NK-92 (cell line): Measurements from ENCODE around the gene MYO3B.
"Not testable (repeated sequence)": the region's sequence is repeated elsewhere in the genome, so short reads cannot be mapped to it uniquely, and the experiment has no call there.

Experiments
- DNase-seq: peaks from one replicate; lab custom pipeline; 2025; ENCODE audit not compliant: unreplicated experiment; lab: John Stamatoyannopoulos, UW

Gene MYO3B

DNA sequence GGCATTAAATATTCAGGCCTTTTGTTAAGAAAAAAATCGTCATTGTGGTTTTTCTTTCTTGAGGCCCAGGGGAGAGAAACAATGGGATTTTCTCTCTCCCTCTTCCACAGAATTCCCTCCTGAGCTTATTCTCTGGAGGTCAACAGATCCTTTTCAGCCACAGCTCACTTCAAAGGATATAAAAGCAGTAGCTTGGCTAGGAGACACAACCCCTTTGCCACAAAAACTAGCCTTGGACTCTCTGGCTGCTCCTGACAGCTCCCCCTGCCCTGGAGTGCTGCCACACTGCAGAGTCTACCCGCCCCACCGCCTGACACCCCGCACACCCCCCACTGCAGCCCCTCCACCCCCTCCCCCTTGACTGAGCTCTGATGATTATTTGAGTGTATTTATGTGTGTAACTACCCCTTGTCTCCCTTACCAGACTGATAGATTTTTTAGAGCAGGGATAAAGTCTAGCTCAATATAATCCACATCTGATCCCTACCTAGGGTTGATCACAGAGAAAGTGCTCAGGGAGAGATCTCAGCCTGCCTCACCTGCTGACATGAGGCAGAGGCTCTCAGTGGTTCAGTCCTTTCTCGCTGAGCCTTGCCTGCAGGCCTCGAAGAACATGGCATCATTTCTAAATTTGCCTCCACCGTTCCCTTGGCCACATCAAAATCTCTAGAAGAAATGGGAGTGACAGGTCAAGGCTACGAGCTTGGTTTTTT, 405.0 kb downstream of the MYO3B start:
- no peak for DNase-seq

DNA sequence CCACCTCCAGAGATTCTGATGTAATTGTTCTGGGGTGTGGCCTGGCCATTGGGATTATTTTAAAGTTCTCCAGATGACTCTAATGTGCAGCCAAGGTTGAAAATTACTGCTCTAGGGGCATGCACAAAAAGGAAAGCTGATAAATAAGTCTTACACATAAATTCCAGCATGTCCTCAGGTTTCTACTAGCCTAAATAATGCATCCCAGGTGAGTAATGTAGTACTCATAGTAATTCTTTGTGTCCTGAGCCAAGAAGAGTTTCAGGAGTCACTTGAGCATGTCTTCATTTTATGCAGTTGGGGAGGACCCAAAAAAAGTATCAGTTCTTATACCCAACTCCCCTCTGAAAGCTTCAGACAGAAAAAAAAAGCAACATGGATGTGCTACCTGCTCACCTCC, 407.1 kb downstream of the MYO3B start:
- DNase-seq, result no peak

DNA sequence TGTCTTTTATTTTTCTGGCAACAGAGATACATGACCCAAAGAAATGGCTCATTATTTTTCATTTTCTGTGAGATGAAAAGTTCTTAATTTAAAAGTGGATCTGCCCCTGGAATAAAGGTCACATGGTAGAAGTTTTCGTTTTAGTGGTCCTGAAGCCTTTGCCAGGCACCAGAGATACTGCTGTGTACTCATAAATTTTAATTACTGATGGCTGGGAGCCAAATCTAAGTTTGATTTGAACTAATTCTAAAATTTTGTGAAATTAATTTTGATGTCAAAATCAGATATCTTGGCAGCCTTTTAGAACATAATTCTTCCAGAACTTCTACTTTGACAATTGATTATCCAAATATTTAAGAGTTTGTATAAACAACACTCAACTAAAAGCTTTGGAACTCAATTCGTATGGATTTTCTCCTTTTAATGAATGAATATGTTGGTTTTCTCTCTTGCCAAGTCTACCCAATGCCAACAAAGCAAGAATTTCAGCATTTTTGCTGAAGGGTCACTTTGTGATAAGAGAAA, 408.7 kb downstream of the MYO3B start:
- no peak for DNase-seq

DNA sequence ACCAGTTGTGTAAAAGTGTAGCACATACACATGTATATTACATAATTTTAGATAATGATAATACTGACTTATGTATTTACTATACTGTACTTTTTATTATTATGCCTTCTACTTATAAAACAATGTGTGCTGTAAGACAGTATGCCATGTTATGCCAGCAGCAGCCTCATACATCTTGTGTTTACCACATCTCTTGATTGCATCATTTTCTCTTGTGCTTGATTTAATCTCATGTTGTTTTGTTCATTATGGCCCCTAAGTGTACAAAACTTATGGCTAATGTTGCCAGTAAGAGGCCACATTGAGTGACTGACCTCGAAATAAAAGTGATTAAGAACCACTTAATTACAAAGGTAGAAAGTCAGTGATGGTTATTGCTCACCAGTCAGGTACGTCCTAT, 409.2 kb downstream of the MYO3B start:
- DNase-seq, result no peak

DNA sequence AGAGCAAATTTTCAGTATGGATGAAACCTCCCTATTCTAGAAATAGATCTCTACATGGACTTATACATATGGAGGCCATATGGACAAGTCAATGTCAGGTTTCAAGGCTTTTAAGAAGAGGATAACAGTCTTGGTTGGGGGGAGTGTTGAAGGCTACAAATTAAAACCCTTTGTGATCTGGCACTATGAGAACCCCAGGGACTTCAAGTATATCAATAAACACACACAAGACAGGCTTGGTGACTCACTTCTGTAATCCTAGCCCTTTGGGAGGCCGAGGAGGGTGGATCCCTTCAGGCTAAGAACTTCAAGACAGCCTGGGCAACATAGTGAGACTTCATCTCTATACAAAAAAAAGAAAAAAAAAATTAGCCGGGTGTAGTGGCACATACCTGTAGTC, 410.0 kb downstream of the MYO3B start:
- no peak for DNase-seq

DNA sequence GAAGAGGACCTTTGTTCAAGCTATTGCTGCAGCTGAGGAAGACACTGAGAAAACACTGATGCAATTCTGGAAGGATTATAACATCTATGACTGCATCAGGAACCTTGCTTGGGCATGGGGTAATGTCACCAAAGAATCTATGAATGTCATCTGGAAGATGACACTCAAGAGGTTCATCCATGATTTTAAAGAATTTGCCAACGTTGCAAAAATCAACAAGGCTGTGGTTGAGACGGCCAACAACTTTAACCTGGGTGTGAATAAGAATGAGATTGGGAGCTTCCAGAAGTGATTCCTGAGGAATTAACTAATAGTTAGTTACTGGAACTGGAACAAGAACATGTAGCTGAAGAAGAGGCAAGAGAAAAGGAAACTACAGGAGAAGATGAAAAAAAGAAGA, 410.8 kb downstream of the MYO3B start:
- no peak for DNase-seq

DNA sequence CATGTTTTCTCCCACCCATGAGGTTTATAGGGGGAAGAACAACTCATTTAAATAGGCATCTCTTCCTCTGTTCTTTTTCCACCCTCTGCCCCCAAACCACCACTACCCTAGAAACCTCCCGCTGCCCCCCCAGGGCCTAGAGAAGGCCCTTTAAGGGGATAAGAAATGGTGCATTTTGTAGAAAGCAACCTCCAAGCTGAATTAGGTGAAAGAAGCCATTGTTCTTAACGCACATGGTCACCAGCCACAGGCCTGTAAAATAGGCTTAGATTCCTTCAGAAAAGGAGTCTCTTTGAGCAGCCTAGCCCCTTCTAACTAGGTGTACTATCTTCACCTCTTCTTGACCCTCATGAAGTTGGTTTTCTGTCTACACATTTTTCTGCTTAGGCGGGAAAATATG, 418.6 kb downstream of the MYO3B start:
- no peak for DNase-seq

DNA sequence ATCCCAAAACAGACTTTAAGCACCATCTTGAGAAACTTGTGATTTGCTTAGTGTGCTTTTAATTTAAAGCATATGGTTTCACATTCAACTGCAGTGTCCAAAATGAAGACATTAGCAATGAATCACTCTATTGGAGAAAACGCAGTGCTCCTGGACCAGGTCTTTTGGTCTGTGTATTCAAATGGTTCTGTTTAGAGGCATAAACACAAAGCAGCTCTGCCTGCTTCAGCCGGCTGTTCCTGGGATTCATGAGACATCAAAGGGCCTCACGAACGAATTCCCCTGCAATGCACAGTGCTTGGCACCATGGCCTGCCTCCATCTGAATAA, 420.1 kb downstream of the MYO3B start:
- no peak for DNase-seq

DNA sequence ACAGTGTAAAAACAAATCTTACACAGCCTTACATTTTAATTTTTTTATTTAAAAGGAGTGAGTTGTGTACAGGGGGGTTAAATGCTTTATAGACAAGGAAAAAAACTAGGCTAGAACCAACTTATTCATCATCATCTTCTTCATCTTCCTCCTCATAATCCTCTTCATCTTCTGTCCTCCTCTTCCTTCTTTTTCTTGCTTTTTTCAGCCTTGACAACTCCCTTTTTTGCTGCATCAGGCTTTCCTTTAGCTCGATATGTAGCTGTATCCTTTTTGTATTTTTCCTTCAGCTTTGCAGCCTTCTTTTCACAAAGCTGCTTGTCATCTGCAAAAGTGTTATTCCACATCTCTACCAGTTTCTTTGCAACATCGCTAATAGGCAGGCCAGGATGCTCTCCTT, 423.5 kb downstream of the MYO3B start:
- DNase-seq, result no peak

DNA sequence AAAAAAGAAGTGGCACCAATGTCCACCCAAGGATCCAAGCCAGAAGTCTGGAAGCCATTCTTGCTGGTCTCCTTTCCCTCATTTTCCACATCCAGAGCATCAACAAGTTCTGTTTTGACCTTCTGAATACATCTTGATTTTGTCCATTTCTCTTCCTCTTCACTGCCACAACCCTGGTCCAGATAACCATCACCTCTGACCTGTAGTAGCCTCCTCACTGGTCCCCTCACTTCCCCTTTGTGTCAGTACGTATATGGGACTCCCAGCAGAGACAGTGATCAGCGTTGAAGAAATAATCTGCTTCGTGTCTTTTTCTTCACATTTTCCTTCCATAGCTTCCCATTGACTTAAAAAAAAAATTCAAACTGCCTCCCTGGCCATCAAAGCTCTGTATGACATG, 427.9 kb downstream of the MYO3B start:
- no peak for DNase-seq

DNA sequence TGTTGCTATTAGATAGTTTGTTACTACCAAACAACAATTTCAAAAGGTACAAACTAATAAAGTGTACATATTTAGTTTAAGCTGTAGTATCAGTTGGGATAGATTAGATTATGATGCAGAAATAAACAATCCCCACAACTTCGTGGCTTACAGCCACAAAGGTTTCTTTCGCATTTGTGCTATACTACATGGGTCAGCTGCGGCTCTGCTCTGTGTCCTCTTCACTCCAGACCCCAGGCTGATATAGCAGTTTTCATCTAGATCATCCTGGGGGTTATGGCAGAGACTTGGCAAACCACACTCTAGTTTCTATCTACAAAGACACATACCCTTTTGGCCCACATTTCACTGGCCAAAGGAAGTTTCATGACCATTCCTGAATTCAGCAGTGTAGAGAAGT, 429.2 kb downstream of the MYO3B start:
- no peak for DNase-seq

DNA sequence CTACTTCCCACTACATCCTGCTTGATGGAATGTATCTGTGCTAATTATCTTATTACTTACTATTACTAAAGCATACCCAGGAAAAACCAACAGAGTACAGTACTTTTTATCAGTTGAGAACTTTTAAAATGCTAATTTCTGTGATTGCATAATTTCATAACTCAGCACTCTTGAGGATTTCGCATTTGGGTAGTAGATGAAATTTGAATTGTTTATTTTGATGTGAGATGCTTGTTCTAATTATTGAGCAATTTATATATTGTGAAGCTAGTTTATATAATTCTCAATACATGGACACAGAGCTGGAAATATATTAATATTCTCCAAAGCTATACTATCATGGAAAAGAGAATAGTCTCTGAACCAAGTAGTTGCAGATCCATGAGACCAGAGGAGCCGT, 432.7 kb downstream of the MYO3B start:
- DNase-seq, result no peak

DNA sequence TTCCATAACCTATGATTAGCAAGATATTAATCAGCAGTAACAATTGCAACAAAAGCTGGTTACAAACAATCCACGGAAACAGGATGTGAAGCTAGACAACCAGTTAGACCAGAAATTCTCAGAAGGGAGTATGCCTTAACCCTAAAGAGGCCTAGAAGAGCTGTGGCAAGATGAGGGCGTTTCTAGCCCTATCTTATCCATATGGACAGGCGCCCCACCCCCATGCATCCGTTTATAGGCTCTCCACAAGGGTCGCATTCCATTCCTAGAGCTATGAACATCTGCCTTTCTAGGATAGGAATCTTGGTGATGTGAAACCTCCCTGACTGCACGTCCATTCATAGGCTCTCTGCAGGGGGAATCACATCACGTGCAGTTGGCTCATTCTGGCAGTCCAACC, 441.0 kb downstream of the MYO3B start:
- DNase-seq, result not testable (repeated sequence)

DNA sequence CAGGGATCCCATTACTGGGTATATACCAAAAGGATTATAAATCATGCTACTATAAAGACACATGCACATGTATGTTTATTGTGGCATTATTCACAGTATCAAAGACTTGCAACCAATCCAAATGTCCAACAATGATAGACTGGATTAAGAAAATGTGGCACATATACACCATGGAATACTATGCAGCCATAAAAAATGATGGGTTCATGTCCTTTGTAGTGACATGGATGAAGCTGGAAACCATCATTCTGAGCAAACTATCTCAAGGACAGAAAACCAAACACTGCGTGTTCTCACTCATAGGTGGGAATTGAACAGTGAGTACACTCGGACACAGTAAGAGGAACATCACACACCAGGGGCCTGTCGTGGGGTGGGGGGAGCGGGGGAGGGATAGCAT, 457.1 kb downstream of the MYO3B start:
- DNase-seq, result not testable (repeated sequence)

DNA sequence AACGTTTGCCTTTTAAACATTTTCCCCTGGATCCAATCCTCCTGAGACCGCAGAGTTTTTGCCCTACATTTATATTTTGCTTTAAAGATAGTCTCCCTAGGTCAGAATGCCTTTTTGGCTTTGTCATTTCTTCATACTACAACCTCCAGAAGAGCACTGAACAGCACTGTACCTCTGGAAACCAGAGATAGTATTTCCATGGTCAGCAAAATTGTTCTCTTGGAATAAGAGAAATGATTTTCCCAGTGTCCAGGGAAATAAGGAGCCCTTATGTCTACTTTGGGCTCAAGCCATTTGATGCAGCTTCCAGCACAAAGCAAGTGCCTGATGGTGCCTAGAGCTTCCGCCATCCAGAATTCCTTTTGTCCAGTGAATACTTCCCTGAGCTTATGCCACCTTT, 461.7 kb downstream of the MYO3B start:
- no peak for DNase-seq

DNA sequence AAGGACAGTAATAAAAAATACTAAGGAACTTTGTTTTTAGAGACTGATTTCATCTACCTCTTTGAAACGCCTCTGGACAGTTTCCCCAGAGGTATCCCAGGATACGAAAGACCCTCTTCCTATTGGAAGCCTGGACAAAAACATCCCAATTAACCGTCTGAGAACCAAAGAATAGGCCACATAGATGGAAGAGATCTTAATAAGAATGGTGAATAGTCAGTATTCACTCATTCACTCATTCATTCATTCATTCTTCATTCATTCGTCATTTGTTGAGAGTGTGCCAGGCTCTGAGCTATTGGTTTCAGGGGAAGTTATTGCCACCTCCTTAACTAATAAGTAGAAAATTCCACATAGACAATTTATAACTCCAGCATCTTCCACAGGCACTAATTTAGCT, 464.0 kb downstream of the MYO3B start:
- DNase-seq, result no peak

DNA sequence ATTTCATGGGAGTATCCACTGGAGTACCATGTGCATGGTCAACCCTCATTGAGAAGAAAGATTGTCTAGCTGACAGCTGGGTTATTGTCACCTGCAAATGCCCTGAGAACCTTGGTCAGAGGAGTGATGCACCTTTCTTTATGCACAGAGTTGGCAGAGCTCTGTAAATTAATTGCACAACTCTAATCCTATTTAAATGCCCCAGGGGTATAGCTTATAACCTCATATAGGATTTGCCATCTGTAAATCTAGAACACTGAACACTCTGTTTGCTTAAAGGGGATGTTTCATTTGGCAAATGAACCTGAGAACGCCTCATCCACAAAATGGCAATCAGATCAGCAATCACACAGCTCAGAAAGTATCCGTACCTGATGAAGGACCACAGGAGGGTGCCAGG, 465.4 kb downstream of the MYO3B start:
- no peak for DNase-seq

DNA sequence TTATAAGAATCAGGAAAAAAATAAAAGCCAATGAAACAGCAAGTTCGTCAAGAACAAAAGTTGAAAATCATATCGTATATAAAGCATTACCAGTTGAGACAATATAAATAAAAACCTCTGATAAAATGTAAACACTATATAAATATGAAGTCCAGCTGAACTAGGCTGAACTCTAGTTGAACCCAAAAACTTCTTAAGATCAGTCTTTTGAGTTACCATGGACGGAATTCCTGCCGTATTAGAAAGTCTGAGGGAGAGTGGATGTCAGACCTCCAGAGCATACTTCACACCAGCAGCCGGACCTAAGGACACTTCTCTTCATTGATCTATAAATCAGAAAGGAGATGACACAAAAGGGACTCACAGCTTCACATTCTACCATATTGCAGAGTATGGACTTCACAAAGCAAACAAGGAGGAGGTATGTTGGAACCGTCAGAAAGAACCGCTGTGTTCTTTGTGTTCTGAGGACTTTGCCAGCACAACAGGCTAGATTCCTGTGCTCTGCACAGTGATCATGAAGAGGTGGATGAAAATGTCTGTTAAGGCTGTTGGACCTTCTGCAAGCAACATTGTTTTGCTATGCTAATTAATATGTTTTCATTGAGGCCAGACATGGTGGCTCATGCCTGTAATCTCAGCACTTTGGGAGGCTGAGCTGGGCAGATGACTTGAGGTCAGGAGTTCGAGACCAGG, 469.9 kb downstream of the MYO3B start:
- DNase-seq, result no peak

DNA sequence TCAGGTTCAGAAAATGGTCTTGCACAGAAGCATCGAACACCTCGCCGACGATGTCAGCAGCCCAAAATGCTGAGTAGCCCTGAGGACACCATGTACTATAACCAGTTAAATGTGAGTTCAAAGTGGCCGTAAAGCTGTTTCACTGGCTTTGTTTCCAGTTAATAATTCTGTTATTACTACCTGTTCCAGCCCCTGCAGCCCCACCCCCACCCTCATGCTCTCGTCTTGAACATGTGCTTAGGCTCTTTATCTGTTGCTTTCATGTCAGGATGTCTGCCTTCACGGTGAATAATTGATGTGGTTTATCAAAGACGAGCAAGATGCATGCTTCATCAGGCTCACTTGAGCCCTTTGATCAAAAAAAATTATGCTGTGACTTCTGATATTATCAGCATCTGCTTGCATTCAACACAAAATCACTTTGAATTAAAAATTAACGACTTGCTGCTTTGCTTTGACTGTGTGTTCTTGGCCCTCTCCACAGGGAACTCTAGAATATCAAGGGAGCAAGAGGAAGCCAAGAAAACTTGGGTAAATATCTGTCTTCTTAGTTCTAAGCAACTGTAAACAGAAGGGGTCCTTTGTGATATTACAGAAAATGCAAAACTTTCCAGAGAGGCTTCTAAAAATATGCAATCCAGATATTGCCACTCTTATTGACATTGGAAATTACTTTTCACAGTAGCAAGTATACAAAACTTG, 473.8 kb downstream of the MYO3B start:
- no peak for DNase-seq

DNA sequence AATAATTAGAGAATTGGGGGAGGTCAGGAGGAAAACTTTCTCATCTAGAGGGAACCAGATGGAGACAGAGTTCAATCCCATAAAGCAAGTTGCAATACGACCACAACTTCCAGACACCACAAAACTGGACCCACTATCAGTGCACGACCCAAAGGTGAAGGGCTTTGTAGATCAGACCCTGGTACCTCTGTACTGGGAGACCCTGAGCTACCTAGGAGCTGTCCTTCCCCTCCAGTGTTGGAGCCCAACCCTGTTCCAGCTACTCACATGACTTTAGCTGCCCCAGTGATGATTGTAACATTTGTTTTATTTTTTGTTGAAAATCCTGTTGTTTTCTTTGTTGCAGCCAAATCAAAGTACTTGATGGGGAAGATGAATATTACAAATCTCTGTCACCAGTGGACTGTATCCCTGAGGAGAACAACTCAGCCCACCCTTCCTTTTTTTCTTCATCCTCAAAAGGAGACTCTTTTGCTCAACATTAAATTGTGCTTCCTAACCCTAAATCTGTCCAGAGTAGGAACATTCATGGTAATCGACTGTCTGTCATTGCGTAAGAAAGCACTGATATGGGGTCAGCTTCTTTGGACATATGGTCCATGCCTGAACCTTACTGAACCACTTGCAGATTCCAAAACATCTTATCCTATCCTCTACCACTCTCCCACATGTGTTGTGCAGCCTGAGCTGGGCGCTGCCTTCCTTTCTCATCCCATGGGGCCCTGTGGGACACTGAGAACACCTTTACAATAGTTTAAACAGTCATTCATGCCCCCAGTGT, 474.9 kb downstream of the MYO3B start:
- no peak for DNase-seq

DNA sequence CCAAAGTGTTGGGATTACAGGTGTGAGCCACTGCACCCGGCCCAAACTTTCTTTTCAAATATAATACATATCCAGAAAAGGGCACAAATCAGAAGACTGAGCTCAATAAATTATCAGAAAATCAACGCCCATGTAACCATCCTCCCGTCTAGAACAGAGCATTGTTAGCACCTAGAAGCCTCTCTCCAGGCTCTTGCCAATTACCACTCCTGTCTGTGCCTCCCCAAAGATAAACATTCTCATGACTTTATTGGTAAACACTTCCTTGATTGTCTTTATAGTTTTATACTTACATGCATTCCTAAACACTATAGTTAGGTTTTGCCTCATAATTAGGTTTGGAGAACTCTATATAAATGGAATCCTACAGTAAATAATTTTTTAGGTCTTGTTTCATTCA, 478.7 kb downstream of the MYO3B start:
- DNase-seq, result no peak
